T-helper 17 cell (primary cell): ENCODE results near the gene ZNF277. TPM values are rescaled to one million over a fixed set of nuclear protein-coding genes. Genes with fewer than 3 reads are reported as not detected.
"Not testable (repeated sequence)": the region's sequence is repeated elsewhere in the genome, so short reads cannot be mapped to it uniquely, and the experiment has no call there.

Source experiments
- ATAC-seq: fragments of 150-1000 bp; cut with Tn5 transposase; 2 replicates; pipeline ENCODE4 v1.10.0; 2021; ENCODE audit warnings: mild to moderate bottlenecking, moderate library complexity
- DNase-seq, 3 donors: peaks; one replicate each; pipeline versions ENCODE4 v3.0.0 to v3.0.0-alpha.2; 2020 to 2021
- H3K9me3 ChIP-seq: one replicate; pipeline ENCODE4 v1.7.0; 2013; ENCODE audit warnings: low read length, mild to moderate bottlenecking; ENCODE audit not compliant: control insufficient read depth, poor library complexity, severe bottlenecking
- H3K27ac Mint-ChIP-seq: one replicate; pipeline ENCODE4 v1.8.0; 2022; ENCODE audit warnings: mild to moderate bottlenecking, moderate library complexity, mixed read lengths
- H3K27me3 Mint-ChIP-seq: one replicate; pipeline ENCODE4 v1.8.0; 2022; ENCODE audit warnings: mixed read lengths
- H3K36me3 Mint-ChIP-seq: one replicate; pipeline ENCODE4 v1.8.0; 2022; ENCODE audit warnings: low read depth, mixed read lengths
- H3K4me1 Mint-ChIP-seq: one replicate; pipeline ENCODE4 v1.8.0; 2022; ENCODE audit warnings: mild to moderate bottlenecking, mixed read lengths
- H3K4me3 Mint-ChIP-seq: one replicate; pipeline ENCODE4 v1.8.0; 2022; ENCODE audit warnings: mild to moderate bottlenecking, moderate library complexity, mixed read lengths
- total RNA-seq, 4 donors: library from RNA in 2 of 4; stranded (reverse) in 2 of 4; gene quantifications; one replicate each; pipeline ENCODE4 v1.2.3 and lab custom pipeline; 2022 to 2026

Gene ZNF277
- total RNA-seq, 2 donors from 2014 or later: 25.7 to 28.8 TPM

DNA sequence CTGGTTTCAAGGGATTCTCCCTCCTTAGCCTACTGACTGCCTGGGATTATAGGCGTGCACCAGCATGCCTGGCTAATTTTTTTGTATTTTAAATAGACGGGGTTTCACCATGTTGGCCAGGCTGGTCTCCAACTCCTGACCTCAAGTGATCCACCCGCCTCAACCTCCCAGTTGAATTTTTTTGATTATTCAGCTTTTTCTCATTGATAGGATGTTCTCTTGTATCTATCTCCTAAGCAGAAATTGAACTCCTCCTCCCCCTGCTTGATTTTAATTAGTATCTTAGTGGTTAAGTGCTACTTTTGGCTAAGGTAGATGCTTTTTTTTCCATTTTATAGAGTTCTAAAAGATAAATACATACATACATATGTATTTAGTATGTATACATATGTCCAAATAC lies 101.0 kb downstream of the ZNF277 start:
- peaks cover 3% of the 10 kb centered on the region for H3K9me3 ChIP-seq
- no peaks in the 10 kb centered on the region for H3K27me3 Mint-ChIP-seq
- no peak overlapping the region for H3K27ac Mint-ChIP-seq
- peaks cover 3% of the 10 kb centered on the region for H3K4me1 Mint-ChIP-seq
- no peaks in the 10 kb centered on the region for H3K36me3 Mint-ChIP-seq
- ATAC-seq (no peak), DNase-seq (no peak)
- H3K4me3 Mint-ChIP-seq: no peak overlapping the region

DNA sequence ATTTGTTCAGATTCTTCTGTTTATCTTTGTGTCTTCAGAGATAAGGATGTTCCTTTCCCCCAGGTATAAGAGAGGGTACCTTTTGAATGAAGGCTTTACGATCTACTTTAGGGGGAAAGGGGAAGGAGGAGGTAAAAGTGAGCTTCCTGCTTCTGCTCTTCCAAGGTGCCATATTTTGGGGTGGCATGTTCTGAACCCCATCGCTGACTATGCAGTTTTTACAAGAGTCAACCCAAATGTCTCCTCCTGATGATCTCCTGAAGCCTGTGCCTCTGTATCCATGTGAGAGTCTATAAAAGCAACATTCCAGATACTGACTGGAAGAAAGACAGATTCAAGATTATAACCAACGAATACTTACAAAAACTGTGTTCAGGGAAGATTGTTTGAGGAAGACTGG lies 102.5 kb downstream of the ZNF277 start:
- Mint-ChIP-seq H3K4me1 (no peaks in the 10 kb centered on the region), H3K4me3 (no peak overlapping the region), H3K27ac (no peak overlapping the region), H3K36me3 (peaks cover 1% of the 10 kb centered on the region), H3K27me3 (no peaks in the 10 kb centered on the region)
- DNase-seq: no peak
- peaks cover 3% of the 10 kb centered on the region for H3K9me3 ChIP-seq
- no peak for ATAC-seq

DNA sequence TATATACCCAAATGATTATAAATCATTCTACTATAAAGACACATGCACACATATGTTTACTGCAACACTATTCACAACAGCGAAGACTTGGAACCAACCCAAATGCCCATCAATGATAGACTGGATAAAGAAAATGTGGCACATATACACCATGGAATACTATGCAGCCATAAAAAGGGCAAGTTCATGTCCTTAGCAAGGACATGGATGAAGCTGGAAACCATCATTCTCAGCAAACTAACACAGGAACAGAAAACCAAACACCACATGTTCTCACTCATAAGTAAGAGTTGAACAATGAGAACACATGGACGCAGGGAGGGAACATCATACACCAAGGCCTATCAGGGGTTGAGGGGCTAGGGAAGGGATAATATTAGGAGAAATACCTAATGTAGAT lies 110.3 kb downstream of the ZNF277 start:
- not testable (repeated sequence) for H3K9me3 ChIP-seq, H3K27ac Mint-ChIP-seq, ATAC-seq, H3K27me3 Mint-ChIP-seq, H3K4me1 Mint-ChIP-seq, H3K4me3 Mint-ChIP-seq, DNase-seq
- H3K36me3 Mint-ChIP-seq: peaks cover 10% of the 10 kb centered on the region

DNA sequence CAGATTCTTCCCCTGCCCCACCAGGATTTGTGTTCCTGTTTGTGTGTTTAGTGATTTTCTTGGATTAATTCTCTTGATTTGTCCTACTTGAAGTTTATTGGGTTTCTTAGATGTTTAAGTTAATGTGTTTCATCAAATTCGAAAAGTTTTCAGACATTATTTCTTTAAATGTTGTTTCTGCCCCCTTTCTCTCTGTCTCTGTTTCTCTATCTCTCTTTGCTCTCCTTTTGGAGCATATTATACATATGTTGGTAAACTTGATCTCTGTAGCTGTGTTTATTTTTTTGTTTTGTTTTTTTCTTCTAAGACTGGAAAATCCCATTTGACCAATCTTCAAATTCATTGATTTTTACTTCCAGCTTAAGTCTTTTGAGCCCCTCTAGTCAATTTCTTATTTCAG lies 115.6 kb downstream of the ZNF277 start:
- DNase-seq: no peak
- Mint-ChIP-seq H3K27me3 (no peaks in the 10 kb centered on the region), H3K27ac (no peak overlapping the region), H3K4me1 (no peaks in the 10 kb centered on the region), H3K36me3 (peaks cover 12% of the 10 kb centered on the region), H3K4me3 (no peak overlapping the region)
- no peak for ATAC-seq
- no peaks in the 10 kb centered on the region for H3K9me3 ChIP-seq

- H3K27me3 Mint-ChIP-seq: no peaks in the 10 kb centered on the region
- H3K9me3 ChIP-seq: no peaks in the 10 kb centered on the region
- ATAC-seq (no peak), DNase-seq (no peak)
- no peak overlapping the region for H3K27ac Mint-ChIP-seq
- H3K36me3 Mint-ChIP-seq: peaks cover 8% of the 10 kb centered on the region
- H3K4me1 Mint-ChIP-seq: peaks cover 1% of the 10 kb centered on the region
- no peak overlapping the region for H3K4me3 Mint-ChIP-seq
Observed at GRCh38 chr7:112327566-112327965, 121.1 kb downstream of the ZNF277 start.

DNA sequence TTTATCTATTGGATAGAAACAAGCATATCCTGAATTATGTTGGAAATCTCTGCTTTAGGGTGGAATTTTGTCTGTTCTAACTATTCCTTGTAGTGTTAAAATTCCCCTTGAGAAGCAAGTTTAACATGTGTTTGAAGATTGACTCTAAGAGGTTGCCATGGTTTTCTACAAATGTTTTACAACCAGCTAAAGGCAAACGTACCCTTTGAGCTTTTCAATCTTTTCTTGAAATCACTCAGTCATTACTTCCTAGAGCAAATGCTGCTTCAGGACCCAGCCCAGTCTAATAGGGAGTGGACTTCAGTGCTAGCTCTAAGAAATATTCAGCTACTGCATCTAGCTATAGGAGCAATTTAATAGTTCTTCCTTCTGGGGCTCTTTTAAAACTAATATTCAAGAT lies 125.0 kb downstream of the ZNF277 start:
- H3K9me3 ChIP-seq: no peaks in the 10 kb centered on the region
- Mint-ChIP-seq H3K36me3 (peaks cover 11% of the 10 kb centered on the region), H3K27me3 (no peaks in the 10 kb centered on the region), H3K4me3 (no peak overlapping the region), H3K4me1 (peaks cover 2% of the 10 kb centered on the region), H3K27ac (no peak overlapping the region)
- no peak for ATAC-seq
- DNase-seq: no peak

DNA sequence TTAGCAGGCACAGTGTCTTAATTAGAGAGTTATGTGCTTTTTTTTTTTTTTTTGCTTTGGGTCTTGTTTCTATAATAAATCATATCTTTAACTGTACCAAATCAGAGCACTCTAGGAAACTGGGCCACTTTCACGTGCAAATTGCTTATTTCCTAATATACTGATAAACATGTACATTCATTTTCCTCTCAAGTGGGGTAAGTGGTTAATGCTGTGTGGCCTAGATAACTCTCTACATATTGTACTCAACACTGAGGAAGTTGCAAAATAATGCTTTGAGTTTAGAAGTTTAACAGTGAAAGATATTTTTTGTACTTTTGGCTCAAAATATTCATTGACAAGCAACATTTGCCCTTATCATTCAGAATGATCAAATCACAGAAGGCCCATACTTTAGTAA lies 127.9 kb downstream of the ZNF277 start:
- no peaks in the 10 kb centered on the region for H3K9me3 ChIP-seq
- no peak for DNase-seq
- H3K27ac Mint-ChIP-seq: no peak overlapping the region
- no peak overlapping the region for H3K4me3 Mint-ChIP-seq
- H3K4me1 Mint-ChIP-seq: peaks cover 2% of the 10 kb centered on the region
- peaks cover 13% of the 10 kb centered on the region for H3K36me3 Mint-ChIP-seq
- ATAC-seq: no peak
- H3K27me3 Mint-ChIP-seq: no peaks in the 10 kb centered on the region

DNA sequence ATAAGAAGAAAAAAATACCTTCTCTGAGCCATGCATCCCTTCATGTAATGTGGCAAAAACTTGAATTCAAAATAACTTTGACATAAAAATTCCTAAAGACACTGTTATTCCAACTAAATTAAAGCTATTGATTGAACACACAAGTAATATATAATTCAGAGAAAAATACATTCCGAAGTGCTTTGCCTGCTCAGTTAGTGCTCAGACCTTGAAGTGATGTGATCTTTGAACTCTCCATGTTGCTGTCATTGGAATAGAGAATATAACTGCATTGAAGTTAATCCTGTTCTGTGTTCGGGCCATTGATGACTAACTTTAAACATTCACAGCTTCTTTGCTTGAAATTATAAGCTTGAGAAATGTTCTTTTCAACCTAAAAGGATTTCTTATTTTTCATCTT lies 129.8 kb downstream of the ZNF277 start:
- Mint-ChIP-seq H3K27ac (no peak overlapping the region), H3K36me3 (peaks cover 10% of the 10 kb centered on the region), H3K4me3 (no peak overlapping the region), H3K27me3 (no peaks in the 10 kb centered on the region), H3K4me1 (peaks cover 2% of the 10 kb centered on the region)
- no peak for ATAC-seq
- DNase-seq: no peak
- no peaks in the 10 kb centered on the region for H3K9me3 ChIP-seq

DNA sequence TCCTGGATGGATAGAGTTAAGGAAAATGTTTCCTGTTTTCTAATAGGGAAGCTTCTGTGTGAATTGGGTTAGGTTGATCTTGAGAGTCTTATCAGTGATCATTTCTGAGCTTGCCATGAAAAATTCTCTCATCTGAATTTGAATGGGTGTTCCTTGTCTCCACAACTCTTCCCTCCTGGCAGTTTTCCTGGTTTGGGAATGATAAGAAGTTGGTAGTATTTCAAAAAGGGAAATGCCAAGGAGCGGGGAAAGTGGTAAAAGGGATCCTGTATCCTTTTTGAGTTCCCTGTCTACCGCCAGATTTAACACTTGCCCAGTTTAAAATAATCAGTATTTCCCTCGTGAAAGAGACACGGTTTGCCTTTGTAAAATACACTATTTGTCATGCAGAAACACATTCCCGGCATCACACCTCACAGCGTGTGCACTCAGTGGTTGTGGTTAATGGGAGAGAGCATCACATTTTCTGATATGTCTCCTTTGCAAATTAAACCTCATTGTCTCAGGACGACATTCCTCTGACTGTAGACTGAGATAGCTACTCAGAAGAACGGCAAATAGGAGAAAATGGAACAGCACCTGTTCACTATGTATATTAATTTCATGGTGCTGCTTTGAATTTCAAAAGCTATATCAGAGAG lies 130.6 kb downstream of the ZNF277 start:
- H3K36me3 Mint-ChIP-seq: peaks cover 10% of the 10 kb centered on the region

GRCh38 chr7:112337892-112338291 lies 131.4 kb downstream of the ZNF277 start:
- DNase-seq (no peak), ATAC-seq (no peak)
- Mint-ChIP-seq H3K4me3 (no peak overlapping the region), H3K27me3 (no peaks in the 10 kb centered on the region), H3K27ac (no peak overlapping the region), H3K36me3 (peaks cover 8% of the 10 kb centered on the region), H3K4me1 (no peaks in the 10 kb centered on the region)
- no peaks in the 10 kb centered on the region for H3K9me3 ChIP-seq

More for the DNA sequence above, 130.6 kb downstream of the ZNF277 start:
- ATAC-seq (no peak), DNase-seq (no peak)
- no peak overlapping the region for H3K4me3 Mint-ChIP-seq
- H3K4me1 Mint-ChIP-seq: peaks cover 2% of the 10 kb centered on the region
- H3K27ac Mint-ChIP-seq: no peak overlapping the region
- H3K27me3 Mint-ChIP-seq: no peaks in the 10 kb centered on the region
- H3K9me3 ChIP-seq: no peaks in the 10 kb centered on the region

DNA sequence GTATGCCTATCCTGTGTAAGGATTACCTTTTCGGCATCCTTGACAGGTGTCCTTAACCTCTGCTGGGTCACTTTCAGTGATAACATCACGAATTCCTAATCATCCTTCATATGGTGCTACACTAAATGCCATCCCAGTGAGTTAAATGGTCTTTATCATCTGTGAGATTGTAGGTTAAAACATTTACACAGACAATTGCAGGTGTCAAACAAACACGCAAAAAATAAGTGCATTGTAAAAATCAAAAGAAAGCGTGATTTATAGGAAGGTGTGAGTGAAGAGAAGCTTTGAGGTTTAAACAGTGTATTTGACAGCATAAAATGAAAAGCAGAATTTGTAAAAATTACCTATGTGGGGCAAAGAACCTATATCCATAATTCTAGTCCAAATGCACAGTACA lies 132.3 kb downstream of the ZNF277 start:
- ATAC-seq (no peak), DNase-seq (no peak)
- H3K27ac Mint-ChIP-seq: no peak overlapping the region
- peaks cover 8% of the 10 kb centered on the region for H3K36me3 Mint-ChIP-seq
- H3K4me1 Mint-ChIP-seq: no peaks in the 10 kb centered on the region
- H3K27me3 Mint-ChIP-seq: no peaks in the 10 kb centered on the region
- no peaks in the 10 kb centered on the region for H3K9me3 ChIP-seq
- no peak overlapping the region for H3K4me3 Mint-ChIP-seq

DNA sequence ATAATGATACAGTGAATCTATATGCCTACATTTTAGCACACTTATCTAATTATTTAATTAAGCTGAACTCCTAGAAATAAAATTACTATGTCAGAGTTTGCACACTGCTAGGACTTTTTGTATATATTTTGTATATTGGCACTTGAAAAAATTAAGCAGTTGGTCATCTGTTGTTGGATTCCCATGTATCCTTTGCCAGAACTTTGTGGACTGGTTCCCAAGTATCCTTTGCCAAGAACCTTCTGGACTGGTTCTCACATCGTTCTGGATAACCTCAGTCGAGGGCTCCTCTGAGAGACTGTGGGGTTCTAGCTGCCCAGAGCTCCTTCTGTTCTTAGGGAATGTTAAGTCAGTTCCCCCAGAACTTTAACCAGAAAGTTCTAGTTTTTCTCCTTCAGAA lies 135.0 kb downstream of the ZNF277 start:
- Mint-ChIP-seq H3K36me3 (peaks cover 2% of the 10 kb centered on the region), H3K4me3 (no peak overlapping the region), H3K27ac (no peak overlapping the region), H3K27me3 (no peaks in the 10 kb centered on the region), H3K4me1 (no peaks in the 10 kb centered on the region)
- ATAC-seq (no peak), DNase-seq (no peak)
- no peaks in the 10 kb centered on the region for H3K9me3 ChIP-seq

GRCh38 chr7:112346381-112347060 lies 140.0 kb downstream of the ZNF277 start:
- no peaks in the 10 kb centered on the region for H3K9me3 ChIP-seq
- ATAC-seq (no peak), DNase-seq (no peak)
- H3K4me1 Mint-ChIP-seq: peaks cover 2% of the 10 kb centered on the region
- H3K27me3 Mint-ChIP-seq: no peaks in the 10 kb centered on the region
- H3K27ac Mint-ChIP-seq: no peak overlapping the region
- no peak overlapping the region for H3K4me3 Mint-ChIP-seq
- no peaks in the 10 kb centered on the region for H3K36me3 Mint-ChIP-seq

GRCh38 chr7:112347088-112347487 lies 140.6 kb downstream of the ZNF277 start:
- DNase-seq (no peak), ATAC-seq (no peak)
- Mint-ChIP-seq H3K27me3 (no peaks in the 10 kb centered on the region), H3K4me3 (no peak overlapping the region), H3K27ac (no peak overlapping the region), H3K36me3 (no peaks in the 10 kb centered on the region), H3K4me1 (peaks cover 2% of the 10 kb centered on the region)
- no peaks in the 10 kb centered on the region for H3K9me3 ChIP-seq
